SHP77 (cell line): Measurements from ENCODE around the gene SPON1.
"Not testable (repeated sequence)": the region's sequence is repeated elsewhere in the genome, so short reads cannot be mapped to it uniquely, and the experiment has no call there.

Experiments used
- DNase-seq, 2 experiments: peaks; one replicate each; lab custom pipeline; 2025; lab: John Stamatoyannopoulos, UW

The SPON1 gene

DNA sequence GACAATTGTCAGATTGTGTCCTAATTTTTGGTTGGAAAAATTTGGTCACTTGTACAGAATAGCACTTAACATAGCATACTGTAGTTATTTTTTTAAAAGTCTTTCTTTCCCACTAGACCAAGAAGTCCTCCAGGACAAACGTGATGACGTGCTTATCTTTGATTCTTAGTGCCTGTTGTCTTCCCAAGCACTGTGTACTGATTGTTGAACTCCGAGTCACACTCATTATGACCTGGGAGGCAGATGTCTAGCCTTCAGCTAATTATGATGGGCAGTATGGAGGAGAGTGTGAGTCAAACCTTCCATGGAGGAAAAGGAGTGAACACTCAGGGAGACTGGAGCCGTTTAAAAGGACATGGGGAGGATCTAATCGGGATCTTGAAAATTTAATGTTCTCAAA lies 119.8 kb downstream of the SPON1 start:
- no peak for DNase-seq

- DNase-seq = not testable (repeated sequence)
Measured at GRCh38 chr11:14088861-14089260, 126.3 kb downstream of the SPON1 start.

GRCh38 chr11:14089690-14090462 lies 127.4 kb downstream of the SPON1 start:
- no peak for DNase-seq

GRCh38 chr11:14090631-14091030 lies 128.1 kb downstream of the SPON1 start:
- DNase-seq = not testable (repeated sequence)

DNA sequence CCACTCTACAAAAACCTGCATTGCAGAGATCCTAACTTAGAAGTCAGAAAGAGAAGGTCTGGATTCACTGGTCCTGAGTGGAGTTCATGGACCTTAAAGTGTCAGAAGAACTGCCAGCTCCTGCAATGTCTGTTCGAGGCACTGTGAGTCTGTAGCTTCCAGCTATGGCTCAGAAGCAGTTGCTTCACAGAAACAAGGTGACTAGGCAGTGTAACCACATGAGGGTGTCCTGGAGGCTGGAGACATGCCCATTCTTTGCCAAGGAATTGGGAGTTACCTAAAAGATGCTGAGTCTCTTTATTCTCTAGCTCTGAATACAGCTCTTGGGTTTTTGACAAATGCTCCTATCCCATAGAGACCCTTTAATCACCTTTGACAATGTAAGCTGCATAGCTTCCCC lies 130.5 kb downstream of the SPON1 start:
- DNase-seq = no peak

DNA sequence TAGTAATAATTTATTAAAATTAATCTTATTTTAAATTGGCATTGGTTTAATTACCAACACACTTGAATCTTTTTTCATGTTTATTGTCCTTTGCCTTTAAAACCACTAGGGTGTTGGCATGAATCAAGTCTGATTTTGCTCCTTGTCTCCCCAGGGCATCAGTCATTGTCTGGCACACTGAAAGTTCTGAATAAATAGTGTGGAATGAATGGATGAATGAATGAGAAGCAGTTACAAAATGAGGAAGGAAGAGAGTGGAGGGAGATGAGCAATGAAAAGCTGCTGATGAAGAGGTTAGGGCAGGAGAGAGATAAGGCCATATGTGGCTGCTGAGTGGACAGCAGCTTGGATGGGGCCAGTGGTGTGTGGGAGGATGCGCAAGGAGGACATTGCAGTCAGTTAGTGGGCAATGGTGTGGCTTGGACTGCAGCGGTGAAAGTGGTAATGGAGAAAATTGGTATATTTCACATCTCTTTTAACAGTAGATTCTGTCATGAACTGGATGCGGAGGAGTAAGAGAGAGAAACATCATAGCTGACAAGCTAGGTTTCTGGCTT lies 132.0 kb downstream of the SPON1 start:
- DNase-seq = no peak

GRCh38 chr11:14095882-14096281 lies 133.4 kb downstream of the SPON1 start:
- no peak for DNase-seq

- no peak for DNase-seq
Measured at GRCh38 chr11:14096606-14097005, 134.1 kb downstream of the SPON1 start.

DNA sequence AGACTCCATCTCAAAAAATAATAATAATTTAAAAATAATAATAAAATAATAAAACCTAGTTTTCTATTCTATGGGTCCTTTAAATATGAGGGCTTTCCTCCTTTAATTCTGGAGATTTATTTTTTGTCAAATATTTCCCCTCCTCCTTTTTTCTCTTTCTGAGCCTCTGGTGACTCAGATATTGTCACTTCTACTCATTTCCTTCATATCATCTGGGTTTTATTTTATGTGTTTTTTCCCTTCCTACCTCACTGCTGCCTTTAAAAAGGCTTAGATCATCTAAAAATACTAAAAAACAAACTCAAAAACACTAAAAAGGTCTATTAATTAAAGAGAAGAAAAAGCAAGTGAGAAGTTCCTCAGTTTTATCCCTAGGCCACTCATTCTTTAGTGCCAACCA lies 138.9 kb downstream of the SPON1 start:
- DNase-seq = no peak

DNA sequence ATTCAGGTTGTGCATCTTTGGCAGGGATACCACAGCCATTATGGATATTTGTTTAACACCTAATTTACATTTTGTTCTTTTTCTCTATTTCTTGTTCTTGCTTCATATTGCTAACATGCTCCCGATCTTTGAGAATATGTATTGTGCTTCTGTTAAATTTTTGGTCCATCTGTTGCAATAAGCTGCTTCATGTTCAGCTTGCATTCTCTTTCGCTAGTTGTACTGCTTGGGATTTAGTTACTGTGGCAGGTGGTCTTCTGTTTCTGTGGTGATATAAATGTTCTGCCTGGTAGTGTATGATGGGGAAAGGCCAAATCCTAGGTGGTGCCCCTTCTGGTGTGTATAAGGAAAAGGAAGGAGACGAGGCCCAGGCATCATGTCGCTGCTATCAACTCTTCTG lies 140.2 kb downstream of the SPON1 start:
- no peak for DNase-seq

- no peak for DNase-seq
Measured at GRCh38 chr11:14105446-14105845, 142.9 kb downstream of the SPON1 start.

DNA sequence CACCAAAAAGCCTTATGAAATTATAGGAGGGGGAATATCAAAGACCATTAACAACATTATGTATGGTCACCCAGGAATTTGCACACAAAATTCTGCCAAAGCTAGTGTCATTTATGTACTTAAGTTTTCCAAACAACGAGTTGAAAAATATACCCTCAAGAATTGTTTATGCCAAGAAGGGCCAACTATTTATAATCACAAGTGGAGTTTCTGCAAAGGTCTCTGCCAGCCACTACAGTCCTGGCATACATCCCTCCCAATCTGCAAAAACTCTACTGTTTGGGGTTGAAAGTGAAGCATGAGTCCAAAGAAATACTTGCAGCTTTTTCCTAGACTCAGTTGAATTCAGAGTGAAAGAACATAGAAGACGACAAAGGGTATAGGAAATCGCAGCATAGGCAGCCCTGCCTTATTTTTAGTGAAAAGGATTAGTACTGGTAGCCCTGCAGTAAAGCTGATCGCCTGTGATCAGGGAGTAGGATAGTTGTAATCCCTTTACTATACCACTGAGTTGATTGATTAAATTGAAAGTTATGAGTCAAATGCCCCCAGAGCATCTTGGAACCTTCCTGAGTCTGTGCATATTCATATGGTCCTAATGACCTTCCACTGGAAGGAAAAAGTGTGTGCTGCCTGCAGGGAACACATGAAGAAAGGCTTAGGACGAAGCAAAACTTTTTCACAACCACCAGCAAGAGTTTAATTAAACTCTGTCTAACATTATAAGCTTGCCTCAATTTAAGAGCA lies 144.0 kb downstream of the SPON1 start:
- DNase-seq = no peak

- DNase-seq = no peak
Measured at GRCh38 chr11:14107050-14107430, 144.5 kb downstream of the SPON1 start.

DNA sequence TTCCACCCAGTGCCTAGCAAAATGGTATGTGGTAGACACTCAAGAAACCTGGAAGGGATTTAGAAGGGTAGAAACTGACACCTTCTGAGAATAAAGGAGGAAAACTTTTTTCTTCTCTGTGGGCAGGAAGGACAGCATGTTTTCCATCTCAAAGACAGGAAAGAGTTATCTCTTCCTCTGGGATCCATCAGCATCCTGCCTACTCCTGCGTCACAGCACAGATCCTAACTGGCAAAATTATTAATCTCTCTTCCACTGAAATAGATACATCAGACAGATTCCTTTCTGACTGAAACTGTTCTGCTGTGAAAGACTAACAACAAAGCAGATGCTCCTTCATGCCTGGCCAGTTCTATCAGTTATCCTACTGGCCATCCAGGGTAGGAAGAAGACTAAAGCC lies 147.2 kb downstream of the SPON1 start:
- no peak for DNase-seq

GRCh38 chr11:14110629-14111028 lies 148.1 kb downstream of the SPON1 start:
- no peak for DNase-seq

DNA sequence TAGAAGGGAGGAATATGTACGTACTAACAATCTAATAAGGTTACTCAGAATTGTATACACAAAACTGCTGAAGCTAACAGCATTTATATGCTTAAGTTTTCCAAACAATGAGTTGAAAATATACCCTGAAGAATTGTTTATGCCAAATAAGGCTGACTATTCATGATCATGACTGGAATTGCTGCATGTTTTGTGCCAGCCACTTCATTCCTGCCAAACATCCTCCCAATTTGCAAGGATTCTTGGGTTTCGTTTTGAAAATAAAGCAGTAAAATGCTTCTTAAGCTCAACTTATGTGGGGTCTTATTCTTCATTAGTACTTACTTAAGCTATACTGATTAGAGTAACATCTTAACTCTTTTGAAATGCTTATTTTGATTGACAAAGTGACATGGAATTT lies 149.0 kb downstream of the SPON1 start:
- no peak for DNase-seq

- no peak for DNase-seq
Measured at GRCh38 chr11:14112721-14113120, 150.2 kb downstream of the SPON1 start.

GRCh38 chr11:14114269-14114668 lies 151.7 kb downstream of the SPON1 start:
- DNase-seq = no peak

- DNase-seq = no peak
Measured at GRCh38 chr11:14114786-14115185, 152.3 kb downstream of the SPON1 start.

- no peak for DNase-seq
Measured at GRCh38 chr11:14117632-14118031, 155.1 kb downstream of the SPON1 start.

GRCh38 chr11:14118072-14118471 lies 155.5 kb downstream of the SPON1 start:
- DNase-seq = no peak

- no peak for DNase-seq
Measured at GRCh38 chr11:14119357-14119756, 156.8 kb downstream of the SPON1 start.

DNA sequence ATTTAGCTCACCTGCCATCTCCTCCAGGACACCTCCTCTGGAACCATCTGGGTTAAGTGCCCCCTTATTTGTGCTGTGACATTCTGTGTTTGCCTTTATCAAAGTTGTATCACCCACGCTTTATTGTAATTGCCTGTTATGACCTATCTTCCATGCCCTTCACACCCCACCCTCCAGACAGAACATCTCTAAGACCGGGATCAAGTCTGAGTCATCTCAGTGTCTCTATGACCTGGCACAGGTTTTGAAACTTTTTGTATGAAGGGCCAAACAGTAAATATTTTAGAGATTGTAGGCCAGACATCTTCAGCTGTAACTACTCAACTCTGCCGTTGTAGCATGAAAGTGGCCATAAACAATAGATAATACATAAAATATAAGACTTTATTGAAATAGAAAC lies 161.8 kb downstream of the SPON1 start:
- DNase-seq = no peak
